Right renal pelvis (tissue), 4 donors: Measurements from ENCODE around the gene FXYD4. TPM values are rescaled to one million over a fixed set of nuclear protein-coding genes. Genes with fewer than 3 reads are reported as not detected.

Experiments
- DNase-seq, 4 donors: peaks; one replicate each; pipeline ENCODE4 v3.0.0-alpha.2; 2013; ENCODE audit warnings: low read depth in 4 of 4, low spot score in 3 of 4, missing footprints in 1 of 4
- polyA plus RNA-seq, 4 donors: library from polyadenylated mRNA; unstranded; fragments of 120-200 nt; gene quantifications; one replicate each; pipeline ENCODE4 v1.2.1, GENCODE V29; 2013; ENCODE audit not compliant: insufficient read length in 4 of 4

FXYD4 gene
- polyA plus RNA-seq, 4 donors, result 2.2 TPM; not detected in 3

DNA sequence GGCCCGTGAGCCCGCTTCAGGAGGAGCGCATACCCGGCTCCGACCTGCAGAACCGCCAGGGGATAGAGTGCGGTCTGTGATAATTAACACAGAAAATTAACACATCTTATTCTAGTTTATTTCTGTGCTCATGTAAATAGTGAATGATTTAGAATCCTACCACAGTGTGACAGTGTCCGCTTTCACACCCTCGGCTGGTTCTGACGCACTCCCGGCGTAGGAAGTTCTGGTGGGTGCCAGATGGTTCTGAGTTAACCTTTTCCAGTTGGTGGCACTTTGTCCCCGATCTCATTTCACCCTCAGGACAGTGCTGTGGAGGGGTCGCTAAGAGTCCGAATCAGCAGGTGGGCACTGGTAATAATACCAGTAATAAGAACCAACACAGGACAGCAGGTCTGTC is 28.3 kb upstream of the FXYD4 start:
- no peak for DNase-seq

GRCh38 chr10:43344051-43344450 is 27.4 kb upstream of the FXYD4 start:
- DNase-seq, result no peak

DNA sequence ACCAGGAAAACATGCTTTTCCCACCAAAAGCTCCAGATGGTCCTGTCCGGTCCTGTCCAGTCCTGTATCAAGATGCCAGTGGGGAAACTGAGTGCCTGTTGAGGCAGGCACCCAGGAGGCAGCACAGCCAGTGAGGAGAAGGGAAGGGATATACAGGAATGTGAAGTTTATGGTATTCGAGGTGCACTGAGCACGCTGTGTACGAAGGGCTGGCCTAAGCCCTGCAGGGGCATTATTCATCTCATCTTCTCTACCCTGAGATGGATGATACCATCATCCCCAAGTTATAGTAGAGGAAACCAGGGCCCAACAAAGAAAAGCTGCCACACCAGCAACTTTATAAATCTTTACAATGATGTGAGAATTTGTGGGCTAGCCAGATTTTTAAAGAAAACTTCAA is 23.4 kb upstream of the FXYD4 start:
- no peak for DNase-seq

GRCh38 chr10:43348511-43349312 is 22.7 kb upstream of the FXYD4 start:
- DNase-seq, result peak; percentile 71 to 75 (median 74)

DNA sequence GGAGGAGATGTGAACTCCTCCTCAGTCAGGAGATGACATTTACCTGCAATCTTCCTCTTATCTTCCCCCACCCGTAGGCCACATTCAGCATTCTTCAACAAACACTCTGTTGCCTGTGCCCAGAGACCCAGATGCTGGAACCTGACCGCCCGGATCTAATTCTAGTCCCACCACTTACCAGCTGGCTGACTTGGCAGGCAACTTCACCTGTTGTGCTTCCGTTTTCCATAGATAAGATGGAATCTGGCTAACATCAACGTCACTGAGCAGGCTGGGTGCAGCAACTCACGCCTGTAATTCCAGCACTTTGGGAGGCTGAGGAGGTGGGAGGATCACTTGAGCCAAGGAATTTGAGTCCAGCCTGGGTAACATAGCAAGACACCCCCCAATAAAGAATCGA is 21.3 kb upstream of the FXYD4 start:
- no peak for DNase-seq

DNA sequence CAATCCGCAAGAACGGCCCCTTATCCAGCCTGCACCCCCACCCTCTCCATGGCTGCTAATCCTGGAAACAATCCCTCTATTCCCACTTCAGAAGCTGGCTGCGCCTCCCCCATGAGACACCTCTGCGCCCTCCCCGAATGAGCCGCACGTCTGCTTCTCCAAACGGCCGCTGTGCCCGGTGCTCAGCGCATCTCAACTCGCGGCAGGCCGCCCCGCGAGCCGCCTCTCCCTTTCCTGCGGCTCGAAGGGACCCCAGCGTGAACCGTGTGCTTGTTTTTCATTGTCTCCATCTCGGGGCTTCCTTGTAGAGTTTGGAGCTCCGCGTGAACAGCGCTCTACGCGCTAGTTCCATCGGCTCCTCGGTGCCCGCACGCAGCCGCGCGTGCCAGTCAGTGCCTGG is 20.8 kb upstream of the FXYD4 start:
- DNase-seq, result no peak

DNA sequence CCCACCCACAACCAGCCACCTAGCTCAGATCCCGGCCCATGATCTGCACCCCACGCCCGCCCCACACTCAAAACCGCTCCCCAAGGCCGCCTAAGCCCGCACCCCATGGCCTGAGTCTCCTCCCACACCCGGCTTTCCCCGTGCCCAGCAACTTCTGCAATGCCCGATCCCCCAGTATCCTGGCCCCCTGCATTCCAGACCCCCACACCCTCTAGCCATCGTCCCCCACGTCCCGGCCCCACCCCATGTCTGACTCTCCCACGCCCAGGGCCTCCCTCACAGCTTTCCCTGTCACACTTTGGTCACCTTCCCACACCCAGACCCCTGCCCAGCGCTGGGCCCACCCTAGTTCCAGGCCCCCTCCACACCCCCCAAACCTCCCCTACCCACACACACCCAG is 20.1 kb upstream of the FXYD4 start:
- no peak for DNase-seq

DNA sequence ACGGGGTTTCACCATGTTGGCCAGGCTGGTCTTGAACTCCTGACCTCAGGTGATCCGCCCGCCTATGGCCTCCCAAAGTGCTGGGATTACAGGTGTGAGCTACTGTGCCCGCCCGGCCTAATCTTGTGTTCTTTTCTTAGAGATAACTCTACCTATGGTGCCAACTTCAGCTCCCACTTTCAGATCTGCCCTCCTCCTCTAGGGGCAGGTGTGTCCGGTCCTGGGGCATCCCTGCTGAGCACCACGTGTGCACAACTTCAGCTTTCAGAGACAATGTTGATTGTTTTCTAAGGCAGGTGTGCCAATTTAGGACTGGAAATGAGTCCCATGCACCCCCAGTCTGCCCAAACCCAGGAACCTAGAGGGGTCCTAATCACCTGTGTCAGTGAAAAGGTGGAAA is 18.5 kb upstream of the FXYD4 start:
- DNase-seq, result no peak

- no peak for DNase-seq
These were observed 17.7 kb upstream of the FXYD4 start for GRCh38 chr10:43353495-43354329.

DNA sequence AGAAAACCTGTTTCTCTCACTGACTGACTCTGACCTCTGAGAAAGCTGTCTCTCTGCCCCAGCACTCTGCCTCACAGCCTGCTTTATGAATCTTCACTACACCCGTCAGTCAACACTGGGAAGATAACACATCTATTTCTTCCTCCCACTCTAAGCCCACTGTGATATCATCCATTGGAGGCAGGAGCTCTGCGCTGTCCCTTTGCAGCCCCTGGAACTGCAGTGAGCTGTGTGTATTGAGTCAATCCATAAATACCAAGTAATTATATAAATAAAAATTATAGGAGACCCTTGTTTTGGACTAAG is 17.2 kb upstream of the FXYD4 start:
- DNase-seq, result no peak

- no peak for DNase-seq
These were observed 16.5 kb upstream of the FXYD4 start for GRCh38 chr10:43354879-43355380.

DNA sequence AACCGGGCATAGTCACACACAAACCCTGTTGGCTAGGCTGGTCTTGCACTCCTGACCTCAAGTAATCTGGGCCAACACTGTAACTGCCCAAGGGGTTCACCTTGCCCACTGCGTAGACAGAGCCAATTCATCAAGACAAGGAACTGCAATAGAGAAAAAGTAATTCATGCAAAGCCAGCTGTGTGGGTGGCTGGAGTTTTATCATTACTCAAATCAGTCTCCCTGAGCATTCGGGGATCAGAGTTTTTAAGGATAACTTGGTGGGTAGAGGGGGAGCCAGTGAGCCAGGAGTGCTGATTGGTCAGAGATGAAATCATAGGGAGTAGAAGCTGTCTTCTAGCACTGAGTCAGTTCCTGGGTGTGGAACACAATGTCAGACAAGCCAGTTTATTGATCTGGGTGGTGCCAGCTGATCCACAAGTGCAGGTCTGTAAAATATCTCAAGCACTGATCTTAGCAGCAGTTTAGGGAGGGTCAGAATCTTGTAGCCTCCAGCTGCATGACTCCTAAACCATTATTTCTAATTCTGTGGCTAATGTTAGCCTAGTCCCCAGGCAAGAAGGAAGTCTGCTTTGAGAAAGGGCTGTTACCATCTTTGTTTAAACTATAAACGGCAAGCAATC is 15.6 kb upstream of the FXYD4 start:
- DNase-seq, result no peak

DNA sequence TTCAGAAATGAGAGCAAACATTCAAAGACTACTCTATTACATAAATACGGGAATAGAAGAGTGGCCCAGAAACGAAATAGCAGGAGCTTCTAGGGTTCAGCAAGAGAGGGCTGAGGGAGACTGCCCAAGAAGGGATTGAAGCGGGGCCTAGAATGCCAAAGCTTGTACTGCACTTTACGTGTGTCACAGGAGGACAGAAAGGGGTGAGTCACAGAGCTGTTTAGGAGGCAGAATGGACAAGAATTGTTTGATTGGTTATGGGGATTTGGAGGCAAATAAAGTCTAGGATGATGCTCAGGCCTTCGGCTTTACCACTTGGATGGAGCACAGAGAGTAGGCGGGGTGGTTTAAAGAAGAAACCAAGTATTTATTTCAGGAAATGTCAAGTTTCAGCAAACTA is 11.3 kb upstream of the FXYD4 start:
- no peak for DNase-seq

GRCh38 chr10:43361547-43362190 is 9.8 kb upstream of the FXYD4 start:
- no peak for DNase-seq

GRCh38 chr10:43362191-43362839 is 9.1 kb upstream of the FXYD4 start:
- DNase-seq, result peak; percentile 92 to 94 (median 93)

DNA sequence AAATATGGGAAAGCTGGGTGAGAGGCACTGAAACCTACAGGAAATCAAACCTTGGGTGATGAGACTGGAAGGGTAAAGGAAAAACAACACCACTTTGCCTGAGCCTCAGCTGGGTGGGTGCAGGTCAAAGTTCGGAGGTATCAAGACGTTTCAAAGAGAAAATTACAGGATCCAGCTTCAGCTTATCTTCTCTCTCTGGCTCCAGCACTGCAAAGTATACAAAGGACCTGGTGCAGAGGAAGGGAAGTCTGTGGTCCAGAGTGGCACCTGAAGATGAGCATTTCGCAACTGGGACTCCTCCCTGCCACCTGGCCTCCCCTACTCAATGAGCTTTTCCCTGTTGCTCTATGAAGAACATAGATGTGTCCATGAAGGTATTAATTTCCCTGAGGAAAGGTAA is 6.4 kb upstream of the FXYD4 start:
- no peak for DNase-seq

DNA sequence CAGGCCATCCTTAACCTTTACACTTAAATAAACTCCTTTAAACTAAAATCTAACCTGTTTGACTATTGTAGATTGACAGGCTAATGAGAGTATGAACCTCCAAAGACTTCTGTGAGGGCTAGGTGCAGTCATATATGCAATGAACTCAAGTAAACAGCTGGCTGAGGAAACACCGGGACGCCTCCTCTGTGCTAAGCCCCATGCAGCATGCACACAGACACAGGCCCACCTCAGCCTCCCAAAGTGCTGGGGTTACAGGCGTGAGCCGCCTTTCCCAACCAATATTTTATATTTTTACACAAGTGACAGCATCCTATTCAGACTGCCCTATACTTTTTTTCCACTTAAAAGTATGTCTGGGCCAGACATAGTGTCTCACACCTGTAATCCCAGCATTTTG is 1.5 kb upstream of the FXYD4 start:
- DNase-seq, result no peak

DNA sequence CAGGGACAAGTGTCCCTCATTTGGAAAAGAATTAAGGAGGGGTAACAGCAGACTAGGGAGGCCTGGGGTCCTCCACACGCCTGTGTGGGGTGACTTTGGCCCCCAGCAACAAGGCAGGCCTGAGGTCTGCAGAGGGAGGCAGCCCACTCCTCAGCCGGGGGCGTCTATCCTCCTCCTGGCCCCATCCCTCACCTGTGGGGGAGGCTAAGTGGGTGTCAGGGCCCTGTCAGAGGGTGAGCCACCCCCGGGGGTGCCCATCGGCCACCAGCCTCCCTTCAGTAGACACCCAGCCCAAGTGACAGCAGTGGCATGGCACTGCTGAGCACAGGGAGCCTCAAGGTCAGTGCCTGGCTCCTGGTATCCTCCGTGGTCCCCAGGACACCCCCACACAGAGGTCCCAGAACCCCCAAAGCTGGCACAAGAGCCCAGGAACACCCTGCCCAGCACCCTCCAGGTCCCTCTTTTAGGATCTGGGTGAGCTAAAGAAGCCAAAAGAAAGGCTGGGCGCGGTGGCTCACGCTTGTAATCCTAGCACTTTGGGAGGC is 693 bp upstream of the FXYD4 start:
- no peak for DNase-seq

GRCh38 chr10:43372765-43373361 is 1.4 kb downstream of the FXYD4 start:
- no peak for DNase-seq

DNA sequence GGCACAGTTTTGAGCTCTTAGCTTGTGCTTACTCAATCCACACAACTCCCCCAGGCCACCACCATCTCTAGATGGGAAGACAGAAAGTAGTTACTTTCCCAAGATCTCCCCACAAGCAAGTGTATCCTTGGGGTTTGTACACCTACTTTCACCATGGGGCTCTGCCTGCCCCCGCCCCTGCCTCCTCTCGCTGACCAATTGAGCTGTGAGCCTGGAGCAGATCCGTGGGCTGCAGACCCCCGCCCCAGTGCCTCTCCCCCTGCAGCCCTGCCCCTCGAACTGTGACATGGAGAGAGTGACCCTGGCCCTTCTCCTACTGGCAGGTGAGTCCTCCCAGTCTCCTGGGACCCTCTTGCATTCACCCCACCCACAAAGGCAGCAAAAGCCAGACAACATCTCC is 2.0 kb downstream of the FXYD4 start:
- DNase-seq, result no peak
